ENCODE measurements around the gene HOXD11.

GRCh38 chr2:176137906-176138305 lies 30.8 kb downstream of the HOXD11 start:
- TF ChIP-seq ZNF546 (CRISPR knock-in tag; conservative IDR thresholded peaks at IDR 0.05) (no peak), ZFP36 (IDR thresholded peaks at IDR 0.05; ENCODE audit: borderline replicate concordance, low read depth, low read length, partially characterized antibody) (no peak)
